Measurements from ENCODE around the gene EYA4. TPM values are rescaled to one million over a fixed set of nuclear protein-coding genes. Genes with fewer than 3 reads are reported as not detected.

Gene EYA4
- total RNA-seq, 4 donors from 2014 or later, result 0.13 to 0.17 TPM; not detected in 2

- intact Hi-C loops (cut with DNase I; ENCODE audit: low total_unique reads), result no loop called here
- no peak overlapping the region for H3K4me3 ChIP-seq (ENCODE audit: low read depth, poor library complexity, severe bottlenecking)
- TF ChIP-seq POLR2A (IDR thresholded peaks at IDR 0.05) (no peak), CTCF (IDR thresholded peaks at IDR 0.05) (no peak)
- no peak for DNase-seq (ENCODE audit: low spot score in 2 of 2)
- 58 to 61% methylated on average over 5 of the region's 5 CpGs for WGBS, 2 donors
Observed at GRCh38 chr6:133415262-133415661, 174.1 kb downstream of the EYA4 start.

DNA sequence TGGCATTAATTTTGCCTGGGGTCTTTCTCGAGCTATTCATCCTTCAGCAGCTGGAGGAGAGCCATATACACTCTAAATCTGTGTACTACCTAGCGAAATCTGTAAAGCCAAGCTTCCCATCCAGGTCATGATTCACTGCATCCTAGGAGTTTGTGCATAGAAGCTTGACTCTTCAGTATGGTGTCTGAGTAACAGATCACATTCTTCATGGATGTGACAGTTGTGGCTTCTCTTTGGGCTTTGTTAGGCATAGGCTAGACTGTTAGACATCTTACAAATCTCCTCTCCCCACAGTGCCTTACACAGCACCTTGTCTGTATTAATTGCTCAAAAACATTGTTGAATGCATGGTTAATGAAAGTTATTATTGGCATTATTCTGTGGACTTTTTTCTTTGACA lies 177.0 kb downstream of the EYA4 start:
- TF ChIP-seq POLR2A (IDR thresholded peaks at IDR 0.05) (no peak), CTCF (IDR thresholded peaks at IDR 0.05) (no peak)
- WGBS, 2 donors, result 23 to 34% methylated on average over 2 of the region's 2 CpGs
- DNase-seq (ENCODE audit: low spot score in 2 of 2), result no peak
- intact Hi-C loops (cut with DNase I; ENCODE audit: low total_unique reads), result no loop called here
- no peak overlapping the region for H3K4me3 ChIP-seq (ENCODE audit: low read depth, poor library complexity, severe bottlenecking)

- no peak for TF ChIP-seq CTCF (IDR thresholded peaks at IDR 0.05)
- no peak for TF ChIP-seq POLR2A (IDR thresholded peaks at IDR 0.05)
- intact Hi-C loops (cut with DNase I; ENCODE audit: low total_unique reads), result no loop called here
- WGBS, 2 donors, result 54 to 67% methylated on average over 2 of the region's 2 CpGs
- H3K4me3 ChIP-seq (ENCODE audit: low read depth, poor library complexity, severe bottlenecking), result no peak overlapping the region
- DNase-seq (ENCODE audit: low spot score in 2 of 2), result no peak
Observed at GRCh38 chr6:133423242-133423641, 182.1 kb downstream of the EYA4 start.

GRCh38 chr6:133424359-133424758 lies 183.2 kb downstream of the EYA4 start:
- intact Hi-C loops (cut with DNase I; ENCODE audit: low total_unique reads), result no loop called here
- H3K4me3 ChIP-seq (ENCODE audit: low read depth, poor library complexity, severe bottlenecking), result no peak overlapping the region
- no peak for DNase-seq (ENCODE audit: low spot score in 2 of 2)
- WGBS, 2 donors, result 92 to 96% methylated on average over 4 to 5 of the region's 5 CpGs
- TF ChIP-seq POLR2A (IDR thresholded peaks at IDR 0.05) (no peak), CTCF (IDR thresholded peaks at IDR 0.05) (no peak)

DNA sequence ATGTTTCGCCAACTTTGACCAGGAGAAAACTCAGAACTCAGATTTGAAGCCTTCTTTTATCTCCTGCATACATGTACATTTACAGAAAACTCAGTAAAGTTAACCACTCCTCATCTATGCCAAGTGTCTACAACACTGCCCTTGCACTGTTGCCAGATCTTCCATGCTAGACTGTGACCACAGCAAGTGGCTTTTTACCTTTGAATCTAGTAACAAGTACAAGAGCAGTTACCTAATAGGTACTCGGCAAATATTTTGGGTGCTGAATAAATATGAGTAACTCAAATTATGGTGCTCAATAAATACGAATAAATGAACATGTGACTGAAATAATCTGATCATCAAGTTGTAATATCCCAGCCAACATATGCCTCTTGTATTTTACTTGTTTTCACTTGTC lies 184.9 kb downstream of the EYA4 start:
- H3K4me3 ChIP-seq (ENCODE audit: low read depth, poor library complexity, severe bottlenecking), result no peak overlapping the region
- WGBS, 2 donors, result 80 to 84% methylated on average over 3 of the region's 3 CpGs
- intact Hi-C loops (cut with DNase I; ENCODE audit: low total_unique reads), result no loop called here
- no peak for DNase-seq (ENCODE audit: low spot score in 2 of 2)
- TF ChIP-seq POLR2A (IDR thresholded peaks at IDR 0.05) (no peak), CTCF (IDR thresholded peaks at IDR 0.05) (no peak)

- intact Hi-C loops (cut with DNase I; ENCODE audit: low total_unique reads), result no loop called here
- 68 to 75% methylated on average over 3 of the region's 3 CpGs for WGBS, 2 donors
- DNase-seq (ENCODE audit: low spot score in 2 of 2), result no peak
- H3K4me3 ChIP-seq (ENCODE audit: low read depth, poor library complexity, severe bottlenecking), result no peak overlapping the region
- TF ChIP-seq CTCF (IDR thresholded peaks at IDR 0.05), result no peak
- no peak for TF ChIP-seq POLR2A (IDR thresholded peaks at IDR 0.05)
Observed at GRCh38 chr6:133428295-133428694, 187.1 kb downstream of the EYA4 start.
